HL-60 (cell line): Measurements from ENCODE around the gene LENEP.

Source experiments
- CTCF ChIP-seq: IDR thresholded peaks from one replicate; pipeline ENCODE4 v1.5.1; 2011; ENCODE audit warnings: low read length, control low read depth, inconsistent platforms; ENCODE audit not compliant: insufficient read depth
- GABPA ChIP-seq: IDR thresholded peaks from 2 replicates; pipeline ENCODE4 v1.6.1; 2012; ENCODE audit warnings: low read depth
- POLR2AphosphoS5 ChIP-seq: IDR thresholded peaks from 2 replicates; pipeline ENCODE4 v1.6.1; 2012; ENCODE audit warnings: low read depth
- REST ChIP-seq: IDR thresholded peaks from 2 replicates; pipeline ENCODE4 v1.6.1; 2012; ENCODE audit warnings: low read depth; ENCODE audit not compliant: insufficient replicate concordance
- SPI1 ChIP-seq: IDR thresholded peaks from 2 replicates; pipeline ENCODE4 v1.6.1; 2012; ENCODE audit warnings: low read depth, mild to moderate bottlenecking, borderline replicate concordance

DNA sequence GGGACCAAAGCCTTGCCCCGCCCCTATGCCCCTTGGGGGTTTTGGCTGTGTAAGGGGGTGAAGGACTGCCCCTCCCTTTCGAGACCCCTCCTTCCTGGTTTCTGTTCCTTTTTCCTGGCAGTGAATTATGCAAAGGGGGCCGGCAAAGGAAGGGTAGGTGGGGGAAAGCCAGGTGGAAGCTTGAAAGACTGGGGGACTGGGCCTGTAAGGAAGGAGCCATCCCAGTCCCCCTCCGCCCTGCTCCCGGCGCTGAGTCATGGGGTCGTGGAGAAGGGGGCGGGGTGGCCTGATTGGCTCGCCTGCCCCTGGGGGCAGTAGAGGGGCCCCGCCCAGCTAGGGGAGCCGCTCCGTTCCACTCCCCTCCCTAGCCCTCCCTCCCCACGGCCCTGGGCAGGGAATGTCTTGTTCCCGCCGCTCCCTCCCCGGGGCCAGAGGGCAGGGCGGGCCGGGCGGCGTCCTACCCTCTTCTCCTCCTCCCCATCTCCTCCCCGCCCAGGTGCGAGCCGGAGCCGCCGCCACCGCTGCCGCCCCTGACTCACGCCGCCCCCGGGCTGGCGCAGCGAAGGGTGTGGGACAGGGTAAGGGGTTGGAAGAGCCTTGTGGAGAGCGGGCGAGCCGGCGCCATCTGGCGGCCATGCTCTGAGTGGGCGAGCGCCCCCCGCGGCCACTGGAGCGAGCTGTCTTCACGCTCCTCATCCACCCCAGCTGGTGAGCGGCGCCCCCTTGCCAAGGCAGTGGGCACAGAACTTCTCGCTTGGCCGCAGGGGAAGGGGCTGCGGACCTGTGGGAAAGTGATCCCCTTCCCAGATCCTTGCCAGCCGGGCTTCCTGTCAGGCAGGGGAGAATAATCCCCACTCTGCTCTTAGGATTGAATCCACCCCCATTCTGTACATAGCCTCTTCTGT is 23.9 kb downstream of the LENEP start:
- TF ChIP-seq POLR2AphosphoS5 = peak; percentile 95
- peak; percentile 97 for TF ChIP-seq CTCF
- no peak for TF ChIP-seq REST
- TF ChIP-seq SPI1 = no peak
- no peak for TF ChIP-seq GABPA
